Suprapubic skin (tissue), 4 donors: ENCODE measurements around the gene UNC119B. TPM values are rescaled to one million over a fixed set of nuclear protein-coding genes. Genes with fewer than 3 reads are reported as not detected.

Experiments used
- DNase-seq, 2 donors: peaks; one replicate each; pipeline ENCODE4 v3.0.0-alpha.2; 2019; ENCODE audit warnings: low spot score in 2 of 2
- H3K27ac ChIP-seq: fragments of 200-600 bp; sonication (generic); one replicate; pipeline ENCODE4 v1.5.1; 2019
- H3K27me3 ChIP-seq: fragments of 200-600 bp; sonication (generic); one replicate; pipeline ENCODE4 v1.5.1; 2019
- H3K36me3 ChIP-seq: fragments of 200-600 bp; sonication (generic); one replicate; pipeline ENCODE4 v1.5.1; 2019
- H3K4me1 ChIP-seq: fragments of 200-600 bp; sonication (generic); one replicate; pipeline ENCODE4 v1.5.1; 2019
- H3K4me3 ChIP-seq: fragments of 200-600 bp; sonication (generic); one replicate; pipeline ENCODE4 v1.5.1; 2019; ENCODE audit warnings: mild to moderate bottlenecking
- H3K9me3 ChIP-seq: fragments of 200-600 bp; sonication (generic); one replicate; pipeline ENCODE4 v1.5.1; 2019
- EP300 ChIP-seq: sonication (generic); formaldehyde crosslinking; IDR thresholded peaks from one replicate; pipeline ENCODE4 v1.6.1; 2017; ENCODE audit warnings: antibody characterized with exemption
- POLR2A ChIP-seq, 2 donors: fragments of 450-650 bp; IDR thresholded peaks; one replicate each; pipeline ENCODE4 v1.6.1; 2017; ENCODE audit warnings: antibody characterized with exemption in 2 of 2, mild to moderate bottlenecking in 2 of 2, moderate library complexity in 2 of 2
- POLR2AphosphoS5 ChIP-seq, 3 donors: sonication (generic); formaldehyde crosslinking; IDR thresholded peaks; one replicate each; pipeline ENCODE4 v1.6.1; 2017; ENCODE audit warnings: antibody characterized with exemption in 3 of 3
- WGBS: methylation state at CpG from one replicate; pipeline ENCODE4 v1.1.5; 2018; 5-methylcytosine and 5-hydroxymethylcytosine counted together
- total RNA-seq, 4 donors: library from RNA; depleted of rRNA; stranded (reverse); fragments of >200 nt; gene quantifications; one replicate each; pipeline ENCODE4 v1.1.0, GENCODE V29; 2016
- TF ChIP-seq, protein P1 (sequence below), 2 donors: fragments of 200-600 bp in 1 of 2; fragments of 450-650 bp in 1 of 2; sonication (generic) in 1 of 2; IDR thresholded peaks; one replicate each; pipeline ENCODE4 v1.5.1; 2016 to 2019; ENCODE audit warnings: antibody characterized with exemption in 2 of 2, mild to moderate bottlenecking in 1 of 2, moderate library complexity in 1 of 2

The UNC119B gene
- total RNA-seq, 4 donors from 2014 or later = 14.2 to 27.6 (median 19.3) TPM

DNA sequence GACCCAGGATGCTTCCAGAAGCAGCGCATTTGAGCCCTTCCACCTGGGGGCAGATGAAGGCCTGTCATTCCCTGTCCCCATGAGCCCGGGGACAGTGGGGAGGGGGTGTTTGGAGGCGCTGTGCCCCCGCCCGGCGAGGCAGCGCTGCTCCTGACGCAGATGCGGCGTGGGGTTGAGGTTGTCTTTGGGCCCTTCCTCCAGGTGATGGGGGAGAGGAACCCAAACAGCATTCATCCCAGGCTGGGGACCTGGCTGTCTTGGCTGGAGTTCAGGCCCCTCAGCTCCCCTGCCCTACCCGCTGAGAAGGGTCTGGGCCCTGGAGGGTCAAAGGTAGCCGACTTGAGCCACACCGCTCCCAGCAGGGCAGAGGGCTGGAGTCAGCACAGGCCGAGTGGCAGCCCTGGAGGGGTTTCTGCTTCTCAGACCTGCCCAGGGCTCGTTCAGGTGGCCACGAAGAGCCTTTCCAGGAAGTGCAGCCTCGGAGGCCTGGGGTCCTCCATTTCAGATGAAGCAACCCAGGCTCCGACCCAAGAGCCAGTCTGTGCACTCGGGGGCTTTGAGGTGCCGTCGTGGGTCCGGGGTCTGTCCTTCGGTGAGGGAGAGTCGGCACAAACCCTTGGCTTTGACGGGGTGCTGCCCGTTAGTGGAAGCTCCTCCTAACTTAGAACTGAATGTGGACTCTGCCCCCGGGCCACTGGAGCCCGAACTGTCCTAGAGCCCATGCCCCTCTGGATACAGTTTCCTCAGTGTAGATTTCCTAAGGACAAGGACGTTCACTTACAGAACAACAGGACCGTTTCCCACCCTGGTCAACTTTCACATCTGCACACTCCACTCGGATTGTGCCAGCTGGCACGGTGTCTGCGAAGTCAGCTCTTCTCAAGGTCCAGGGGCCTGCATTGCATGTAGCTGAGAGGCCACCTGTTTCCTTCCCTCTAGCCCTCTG lies 31.5 kb downstream of the UNC119B start:
- Histone ChIP-seq H3K4me3 (no peak overlapping the region), H3K27me3 (no peaks in the 10 kb centered on the region), H3K27ac (no peak overlapping the region), H3K4me1 (no peaks in the 10 kb centered on the region), H3K36me3 (peaks cover 20% of the 10 kb centered on the region), H3K9me3 (no peaks in the 10 kb centered on the region)
- DNase-seq = no peak
- TF ChIP-seq, protein P1, sequence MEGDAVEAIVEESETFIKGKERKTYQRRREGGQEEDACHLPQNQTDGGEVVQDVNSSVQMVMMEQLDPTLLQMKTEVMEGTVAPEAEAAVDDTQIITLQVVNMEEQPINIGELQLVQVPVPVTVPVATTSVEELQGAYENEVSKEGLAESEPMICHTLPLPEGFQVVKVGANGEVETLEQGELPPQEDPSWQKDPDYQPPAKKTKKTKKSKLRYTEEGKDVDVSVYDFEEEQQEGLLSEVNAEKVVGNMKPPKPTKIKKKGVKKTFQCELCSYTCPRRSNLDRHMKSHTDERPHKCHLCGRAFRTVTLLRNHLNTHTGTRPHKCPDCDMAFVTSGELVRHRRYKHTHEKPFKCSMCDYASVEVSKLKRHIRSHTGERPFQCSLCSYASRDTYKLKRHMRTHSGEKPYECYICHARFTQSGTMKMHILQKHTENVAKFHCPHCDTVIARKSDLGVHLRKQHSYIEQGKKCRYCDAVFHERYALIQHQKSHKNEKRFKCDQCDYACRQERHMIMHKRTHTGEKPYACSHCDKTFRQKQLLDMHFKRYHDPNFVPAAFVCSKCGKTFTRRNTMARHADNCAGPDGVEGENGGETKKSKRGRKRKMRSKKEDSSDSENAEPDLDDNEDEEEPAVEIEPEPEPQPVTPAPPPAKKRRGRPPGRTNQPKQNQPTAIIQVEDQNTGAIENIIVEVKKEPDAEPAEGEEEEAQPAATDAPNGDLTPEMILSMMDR (IDR thresholded peaks at IDR 0.05) = no peak
- TF ChIP-seq EP300 (no peak), POLR2A (IDR thresholded peaks at IDR 0.05) (no peak), POLR2AphosphoS5 (IDR thresholded peaks at IDR 0.05) (no peak)
- WGBS = 83% methylated on average over 21 of the region's 33 CpGs

DNA sequence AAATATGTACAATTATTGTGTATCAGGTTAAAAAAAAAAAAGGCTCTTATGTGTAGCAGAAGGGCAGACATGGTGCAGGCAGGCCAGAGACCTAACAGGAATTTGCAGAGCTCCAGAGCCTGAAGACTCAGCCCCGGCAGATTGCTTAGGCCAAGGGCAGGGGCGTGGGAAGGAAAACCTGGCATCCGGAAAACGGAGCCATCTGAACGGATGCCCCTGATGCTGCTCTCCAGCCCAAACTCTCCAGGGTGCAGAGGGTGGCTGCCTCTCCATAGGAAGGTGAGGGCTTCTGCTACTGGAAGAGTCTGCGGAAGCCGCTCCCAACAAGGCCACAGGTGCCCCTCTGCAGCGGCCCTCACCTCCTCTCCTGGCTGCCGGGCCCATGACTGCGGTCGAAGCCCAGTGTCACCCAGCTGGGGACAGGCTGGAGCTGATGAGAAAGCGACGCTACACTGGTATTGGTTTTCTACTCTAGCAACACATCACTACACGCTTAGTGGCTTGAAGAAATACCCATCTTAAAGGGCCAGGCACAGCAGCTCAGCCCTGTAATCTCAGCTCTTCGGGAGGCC lies 34.8 kb downstream of the UNC119B start:
- Histone ChIP-seq H3K9me3 (no peaks in the 10 kb centered on the region), H3K36me3 (no peaks in the 10 kb centered on the region), H3K27ac (no peak overlapping the region), H3K27me3 (no peaks in the 10 kb centered on the region), H3K4me1 (no peaks in the 10 kb centered on the region), H3K4me3 (no peak overlapping the region)
- no peak for DNase-seq
- TF ChIP-seq POLR2AphosphoS5 (IDR thresholded peaks at IDR 0.05) = no peak
- 87% methylated on average over 13 of the region's 15 CpGs for WGBS

DNA sequence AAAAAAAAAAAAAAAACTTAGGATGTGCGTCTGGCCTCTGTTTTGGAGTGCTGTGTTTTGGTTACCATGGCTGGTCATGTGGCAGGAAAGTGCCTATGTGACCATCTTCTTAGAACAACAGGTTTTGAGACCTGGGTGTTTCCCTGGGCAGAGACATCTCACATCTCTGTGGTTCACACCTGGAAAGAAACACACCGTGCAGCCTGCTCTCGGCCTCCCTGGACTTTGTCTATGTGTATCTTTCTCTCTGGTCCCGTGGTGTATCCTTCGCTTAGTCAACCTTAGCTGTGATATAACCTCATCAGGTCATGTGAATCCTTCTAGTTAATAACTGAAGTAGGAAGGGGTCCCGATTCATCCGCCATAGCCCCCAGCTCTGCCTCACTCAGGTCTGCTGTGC lies 38.0 kb downstream of the UNC119B start:
- Histone ChIP-seq H3K9me3 (no peaks in the 10 kb centered on the region), H3K36me3 (no peaks in the 10 kb centered on the region), H3K4me1 (no peaks in the 10 kb centered on the region), H3K27ac (no peak overlapping the region), H3K27me3 (no peaks in the 10 kb centered on the region), H3K4me3 (no peak overlapping the region)
- no peak for DNase-seq
- WGBS = 88% methylated on average over 7 of the region's 7 CpGs
- TF ChIP-seq EP300 (no peak), POLR2A (IDR thresholded peaks at IDR 0.05) (no peak), POLR2AphosphoS5 (IDR thresholded peaks at IDR 0.05) (no peak)
- TF ChIP-seq, protein P1 (IDR thresholded peaks at IDR 0.05) = no peak

DNA sequence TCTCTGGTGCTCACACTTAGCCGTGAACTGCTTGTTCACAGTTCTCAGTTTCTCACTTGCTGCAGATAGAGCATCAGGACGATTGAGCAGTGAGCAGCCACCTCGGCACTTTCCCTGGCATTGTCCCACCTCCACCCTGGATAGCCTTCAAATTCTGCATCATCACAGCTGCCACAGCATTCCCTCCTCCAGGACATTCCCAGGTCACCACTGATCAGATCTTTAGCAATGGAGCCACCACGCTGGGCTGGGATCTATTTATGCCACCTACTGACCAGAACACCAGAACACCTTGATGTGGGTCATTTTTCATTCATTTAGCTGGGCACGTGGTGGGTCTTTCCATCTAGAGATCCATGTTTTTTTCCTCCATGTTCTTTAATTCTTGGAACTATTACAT lies 39.0 kb downstream of the UNC119B start:
- WGBS = 78% methylated on average over 5 of the region's 5 CpGs
- Histone ChIP-seq H3K36me3 (no peaks in the 10 kb centered on the region), H3K9me3 (no peaks in the 10 kb centered on the region), H3K4me3 (no peak overlapping the region), H3K27ac (no peak overlapping the region), H3K4me1 (no peaks in the 10 kb centered on the region), H3K27me3 (no peaks in the 10 kb centered on the region)
- no peak for DNase-seq
- TF ChIP-seq POLR2AphosphoS5 (IDR thresholded peaks at IDR 0.05) (no peak), EP300 (no peak), POLR2A (IDR thresholded peaks at IDR 0.05) (no peak)
- TF ChIP-seq, protein P1 (IDR thresholded peaks at IDR 0.05) = no peak

DNA sequence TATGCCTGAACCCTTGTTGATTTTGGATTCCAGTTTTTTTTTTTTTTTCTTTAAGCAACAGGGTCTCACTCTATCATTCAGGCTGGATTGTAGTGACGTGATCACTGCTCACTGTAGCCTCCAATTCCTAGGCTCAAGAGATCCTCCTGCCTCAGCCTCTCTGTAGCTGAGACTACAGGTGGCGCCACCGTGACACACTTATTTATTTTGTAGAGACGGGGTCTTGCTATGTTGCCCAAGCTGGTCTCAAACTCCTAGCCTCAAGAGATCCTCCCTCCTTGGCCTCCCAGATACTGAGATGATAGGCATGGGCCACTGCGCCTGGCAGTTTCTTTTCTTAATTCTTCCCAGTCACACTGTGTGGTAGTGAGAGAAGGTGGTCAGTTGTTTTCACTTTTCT lies 40.5 kb downstream of the UNC119B start:
- 96% methylated on average over 5 of the region's 5 CpGs for WGBS

More for the DNA sequence above, 40.5 kb downstream of the UNC119B start:
- Histone ChIP-seq H3K27ac (no peak overlapping the region), H3K27me3 (no peaks in the 10 kb centered on the region), H3K36me3 (no peaks in the 10 kb centered on the region), H3K4me1 (no peaks in the 10 kb centered on the region), H3K4me3 (no peak overlapping the region), H3K9me3 (no peaks in the 10 kb centered on the region)
- TF ChIP-seq POLR2AphosphoS5 (IDR thresholded peaks at IDR 0.05) (no peak), EP300 (no peak), POLR2A (IDR thresholded peaks at IDR 0.05) (no peak)
- TF ChIP-seq, protein P1 (IDR thresholded peaks at IDR 0.05) = no peak
- DNase-seq = no peak
